A549 (cell line): ENCODE results near the gene PGAM1.

Experiments
- BHLHE40 ChIP-seq: IDR thresholded peaks from 2 replicates; pipeline ENCODE4 v1.6.1; 2012; ENCODE audit warnings: low read depth, low read length, inconsistent platforms
- CTCF ChIP-seq: fragments of >200 bp; sonication (Bioruptor Twin); formaldehyde crosslinking; IDR thresholded peaks from 3 replicates; pipeline ENCODE4 v1.5.1; 2016
- E2F6 ChIP-seq: IDR thresholded peaks from 2 replicates; pipeline ENCODE4 v1.6.1; 2012; ENCODE audit warnings: low read depth, borderline replicate concordance
- ESRRA ChIP-seq: fragments of 150-350 bp; IDR thresholded peaks from 2 replicates; pipeline ENCODE4 v1.6.1; 2014; ENCODE audit warnings: mild to moderate bottlenecking, low read length, borderline replicate concordance
- FOXS1 ChIP-seq: fragments of 250-450 bp; sonication (Bioruptor Pico); IDR thresholded peaks from 2 replicates; pipeline ENCODE4 v1.5.0; 2020; ENCODE audit warnings: mild to moderate bottlenecking, moderate library complexity
- KDM1A ChIP-seq: fragments of 200-600 bp; sonication (generic); IDR thresholded peaks from 2 replicates; pipeline ENCODE4 v1.6.1; 2016; ENCODE audit warnings: low read depth, mild to moderate bottlenecking
- MAZ ChIP-seq: fragments of 150-350 bp; IDR thresholded peaks from 2 replicates; pipeline ENCODE4 v1.6.1; 2014; ENCODE audit warnings: antibody characterized with exemption, low read depth, low read length, borderline replicate concordance
- MYC ChIP-seq: IDR thresholded peaks from 2 replicates; pipeline ENCODE4 v1.6.1; 2012; ENCODE audit warnings: mild to moderate bottlenecking, inconsistent platforms, low read length, improper control_type of control experiment, borderline replicate concordance
- POLR2A ChIP-seq: IDR thresholded peaks from 2 replicates; pipeline ENCODE4 v1.6.1; 2012; ENCODE audit warnings: mild to moderate bottlenecking, low read length
- RAD21 ChIP-seq, 2 experiments: fragments of >200 bp in 1 of 2; sonication (Bioruptor Twin) in 1 of 2; formaldehyde crosslinking in 1 of 2; IDR thresholded peaks in 1 of 2; conservative IDR thresholded peaks in 1 of 2; 2 replicates in 1 of 2; 3 replicates in 1 of 2; pipeline ENCODE4 v1.6.1; 2012 to 2018; ENCODE audit warnings: inconsistent platforms in 1 of 2
- RFX5 ChIP-seq: fragments of 450-650 bp; IDR thresholded peaks from 2 replicates; pipeline ENCODE4 v1.7.1; 2014; ENCODE audit warnings: antibody characterized with exemption, mild to moderate bottlenecking, moderate library complexity
- USF2 ChIP-seq: fragments of 450-650 bp; IDR thresholded peaks from 2 replicates; pipeline ENCODE4 v1.6.1; 2014; ENCODE audit warnings: antibody characterized with exemption

GRCh38 chr10:97407952-97408248 is 18.1 kb upstream of the PGAM1 start:
- TF ChIP-seq MYC (no peak), CTCF (no peak), E2F6 (no peak), KDM1A (no peak), USF2 (no peak), MAZ (no peak), RAD21 (conservative IDR thresholded peaks at IDR 0.05 in 1 of 2, IDR thresholded peaks at IDR 0.05 in 1 of 2) (no peak), POLR2A (no peak), ESRRA (no peak), FOXS1 (CRISPR knock-in tag) (no peak), RFX5 (no peak), BHLHE40 (no peak)
